ENCODE measurements around the gene DACT1. TPM values are rescaled to one million over a fixed set of nuclear protein-coding genes. Genes with fewer than 3 reads are reported as not detected.

Gene DACT1
- polyA plus RNA-seq, 1 donor from 2014 or later, result 125 TPM

DNA sequence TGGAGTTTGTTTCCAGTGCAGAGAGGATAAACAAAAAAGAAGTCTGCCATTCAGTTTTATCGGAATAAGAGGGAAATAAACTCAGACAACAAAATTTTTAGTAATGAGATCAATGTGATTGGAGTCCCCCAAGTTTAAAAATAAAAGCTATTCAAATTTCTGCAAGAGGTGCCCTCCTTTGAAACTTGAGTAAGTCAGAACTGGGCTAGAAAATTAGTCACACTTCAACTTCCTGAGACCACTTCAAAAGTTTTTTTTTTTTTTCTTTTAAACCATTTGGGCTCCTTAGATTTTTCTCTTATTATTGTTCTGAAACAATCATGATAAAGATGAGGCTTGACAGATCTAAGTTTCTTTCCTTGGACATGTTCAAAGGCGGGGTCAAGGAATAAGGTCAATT, 3.2 kb downstream of the DACT1 start:
- Histone ChIP-seq H2AFZ (ENCODE audit: low read depth, low read length) (no peak overlapping the region), H3K79me2 (replicated peaks; ENCODE audit: insufficient read depth, low read length) (peaks cover 20% of the 10 kb centered on the region), H3K9me2 (ENCODE audit: insufficient read depth, low read length) (no peaks in the 10 kb centered on the region), H3K9ac (ENCODE audit: low read length) (peak overlapping the region; percentile 89), H3K4me3 (ENCODE audit: low read length) (peak overlapping the region; percentile 94), H3K36me3 (ENCODE audit: insufficient read depth, low read length) (peaks cover 32% of the 10 kb centered on the region), H3K4me2 (ENCODE audit: low read length) (peak overlapping the region; percentile 90), H3K9me3 (ENCODE audit: low read length) (no peaks in the 10 kb centered on the region), H3F3A (ENCODE audit: insufficient read depth, low read length, poor library complexity, severe bottlenecking) (peaks cover 14% of the 10 kb centered on the region), H3K27me3 (ENCODE audit: insufficient read depth, low read depth, low read length) (no peaks in the 10 kb centered on the region), H3K27ac (ENCODE audit: low read length) (no peak overlapping the region), H4K20me1 (ENCODE audit: insufficient read depth) (no peaks in the 10 kb centered on the region)
- no peak for TF ChIP-seq REST (IDR thresholded peaks at IDR 0.05; ENCODE audit: borderline replicate concordance)
- TF ChIP-seq, protein P1, sequence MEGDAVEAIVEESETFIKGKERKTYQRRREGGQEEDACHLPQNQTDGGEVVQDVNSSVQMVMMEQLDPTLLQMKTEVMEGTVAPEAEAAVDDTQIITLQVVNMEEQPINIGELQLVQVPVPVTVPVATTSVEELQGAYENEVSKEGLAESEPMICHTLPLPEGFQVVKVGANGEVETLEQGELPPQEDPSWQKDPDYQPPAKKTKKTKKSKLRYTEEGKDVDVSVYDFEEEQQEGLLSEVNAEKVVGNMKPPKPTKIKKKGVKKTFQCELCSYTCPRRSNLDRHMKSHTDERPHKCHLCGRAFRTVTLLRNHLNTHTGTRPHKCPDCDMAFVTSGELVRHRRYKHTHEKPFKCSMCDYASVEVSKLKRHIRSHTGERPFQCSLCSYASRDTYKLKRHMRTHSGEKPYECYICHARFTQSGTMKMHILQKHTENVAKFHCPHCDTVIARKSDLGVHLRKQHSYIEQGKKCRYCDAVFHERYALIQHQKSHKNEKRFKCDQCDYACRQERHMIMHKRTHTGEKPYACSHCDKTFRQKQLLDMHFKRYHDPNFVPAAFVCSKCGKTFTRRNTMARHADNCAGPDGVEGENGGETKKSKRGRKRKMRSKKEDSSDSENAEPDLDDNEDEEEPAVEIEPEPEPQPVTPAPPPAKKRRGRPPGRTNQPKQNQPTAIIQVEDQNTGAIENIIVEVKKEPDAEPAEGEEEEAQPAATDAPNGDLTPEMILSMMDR (IDR thresholded peaks at IDR 0.05; ENCODE audit: poor library complexity, severe bottlenecking), result no peak

- Histone ChIP-seq H3F3A (ENCODE audit: insufficient read depth, low read length, poor library complexity, severe bottlenecking) (peaks cover 14% of the 10 kb centered on the region), H3K4me3 (ENCODE audit: low read length) (peak overlapping the region; percentile 94), H3K4me2 (ENCODE audit: low read length) (no peak overlapping the region), H3K9me2 (ENCODE audit: insufficient read depth, low read length) (no peaks in the 10 kb centered on the region), H3K9ac (ENCODE audit: low read length) (no peak overlapping the region), H3K36me3 (ENCODE audit: insufficient read depth, low read length) (peaks cover 32% of the 10 kb centered on the region), H2AFZ (ENCODE audit: low read depth, low read length) (no peak overlapping the region), H3K79me2 (replicated peaks; ENCODE audit: insufficient read depth, low read length) (peaks cover 20% of the 10 kb centered on the region), H3K9me3 (ENCODE audit: low read length) (no peaks in the 10 kb centered on the region), H3K27me3 (ENCODE audit: insufficient read depth, low read depth, low read length) (no peaks in the 10 kb centered on the region), H4K20me1 (ENCODE audit: insufficient read depth) (no peaks in the 10 kb centered on the region), H3K27ac (ENCODE audit: low read length) (no peak overlapping the region)
- TF ChIP-seq REST (IDR thresholded peaks at IDR 0.05; ENCODE audit: borderline replicate concordance) (no peak), SMC3 (conservative IDR thresholded peaks at IDR 0.05; ENCODE audit: poor library complexity) (no peak), EP300 (conservative IDR thresholded peaks at IDR 0.05; ENCODE audit: poor library complexity, severe bottlenecking) (no peak), TAF1 (IDR thresholded peaks at IDR 0.05; ENCODE audit: low read depth) (no peak), MXI1 (conservative IDR thresholded peaks at IDR 0.05; ENCODE audit: poor library complexity, severe bottlenecking) (no peak), POLR2AphosphoS5 (IDR thresholded peaks at IDR 0.05) (no peak), EZH2 (IDR thresholded peaks at IDR 0.05; ENCODE audit: borderline replicate concordance, insufficient read depth, low read length, poor library complexity, severe bottlenecking) (no peak), RAD21 (conservative IDR thresholded peaks at IDR 0.05) (no peak)
- TF ChIP-seq, protein P1 (IDR thresholded peaks at IDR 0.05; ENCODE audit: poor library complexity, severe bottlenecking), result no peak
These were observed 3.7 kb downstream of the DACT1 start for GRCh38 chr14:58641509-58641908.
